ENCODE results near the gene HOXB4. TPM values are rescaled to one million over a fixed set of nuclear protein-coding genes. Genes with fewer than 3 reads are reported as not detected.

HOXB4 gene
- polyA plus RNA-seq, 1 of the 3 experiments (the other 2 are of a cell fraction), result 0.03 TPM

DNA sequence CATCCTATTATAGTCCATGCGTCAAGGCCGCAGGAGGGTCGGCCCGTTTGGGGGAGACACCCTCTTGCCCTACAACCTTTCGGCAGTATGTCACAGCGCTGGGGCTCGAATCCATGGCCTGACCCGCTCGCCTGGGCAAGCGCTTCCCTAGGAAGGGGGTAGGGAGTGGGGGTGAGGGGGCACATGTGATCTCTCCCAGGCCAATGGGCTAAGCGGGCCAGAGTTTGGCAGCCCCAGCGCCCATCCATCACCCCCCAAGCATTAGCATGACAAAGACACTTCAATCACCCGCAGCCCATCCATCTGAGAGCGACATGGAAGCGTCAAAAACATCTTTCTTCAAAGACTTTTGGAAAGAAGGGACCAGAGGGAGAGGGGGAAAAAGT, 47.3 kb downstream of the HOXB4 start, which contains the start of gene HOXB1:
HOXB1 (minus strand) TSS at position 125 of the 386 bp plus-strand sequence; CDS start at position 18, 107 bp downstream.
- Histone ChIP-seq H4K20me1 (ENCODE audit: insufficient read depth) (no peaks in the 10 kb centered on the region), H3K79me2 (ENCODE audit: insufficient read depth) (no peaks in the 10 kb centered on the region), H3K4me3 (ENCODE audit: low read depth in 2 of 2, low read length in 1 of 2) (no peak within 1 kb of the TSS), H3K36me3 (replicated peaks in 1 of 2; ENCODE audit: control insufficient read depth in 1 of 2, insufficient read depth in 2 of 2, low read length in 1 of 2) (no peaks in the 10 kb centered on the region), H3K9me2 (no peaks in the 10 kb centered on the region), H3K27me3 (ENCODE audit: insufficient read depth) (peaks cover 97% of the 10 kb centered on the region), H2AFZ (ENCODE audit: low read depth) (no peak within 1 kb of the TSS), H3K9me3 (no peaks in the 10 kb centered on the region), H3K4me2 (no peak within 1 kb of the TSS), H3K4me1 (ENCODE audit: control insufficient read depth in 1 of 2, insufficient read depth in 2 of 2, low read depth in 1 of 2, low read length in 1 of 2) (no peaks in the 10 kb centered on the region), H3K27ac (ENCODE audit: low read depth in 2 of 2, low read length in 1 of 2) (no peak within 1 kb of the TSS), H3F3A (replicated peaks; ENCODE audit: insufficient read depth) (no peaks in the 10 kb centered on the region), H3K9ac (no peak within 1 kb of the TSS)
- CTCF ChIA-PET, result interaction anchor here (0.6 to 1.1 kb wide), 3 partner anchors 9 to 63 kb away, joined by 3 read pairs; partner anchors contain the start of gene HOXB5
- TF ChIP-seq NRF1 (IDR thresholded peaks at IDR 0.05; ENCODE audit: low read depth, low read length) (no peak), FOSL2 (IDR thresholded peaks at IDR 0.05; ENCODE audit: borderline replicate concordance, low read depth) (no peak), TAF1 (IDR thresholded peaks at IDR 0.05; ENCODE audit: borderline replicate concordance, low read depth, low read length) (no peak), FOXM1 (IDR thresholded peaks at IDR 0.05; ENCODE audit: low read depth) (no peak), CHD2 (IDR thresholded peaks at IDR 0.05; ENCODE audit: low read length, partially characterized antibody) (no peak), SIN3A (IDR thresholded peaks at IDR 0.05; ENCODE audit: borderline replicate concordance, low read depth, low read length) (no peak), RFX5 (IDR thresholded peaks at IDR 0.05; ENCODE audit: low read length) (no peak), EP300 (IDR thresholded peaks at IDR 0.05; ENCODE audit: borderline replicate concordance in 1 of 2, low read depth in 1 of 2, low read length in 1 of 2) (no peak), SMC3 (IDR thresholded peaks at IDR 0.05; ENCODE audit: low read depth, low read length) (no peak), JUND (IDR thresholded peaks at IDR 0.05) (no peak), FOXJ3 (CRISPR knock-in tag; IDR thresholded peaks at IDR 0.05) (no peak)
- TF ChIP-seq, protein P1, sequence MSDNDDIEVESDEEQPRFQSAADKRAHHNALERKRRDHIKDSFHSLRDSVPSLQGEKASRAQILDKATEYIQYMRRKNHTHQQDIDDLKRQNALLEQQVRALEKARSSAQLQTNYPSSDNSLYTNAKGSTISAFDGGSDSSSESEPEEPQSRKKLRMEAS (IDR thresholded peaks at IDR 0.05; ENCODE audit: low read depth), result no peak
- TF ChIP-seq, protein P2, sequence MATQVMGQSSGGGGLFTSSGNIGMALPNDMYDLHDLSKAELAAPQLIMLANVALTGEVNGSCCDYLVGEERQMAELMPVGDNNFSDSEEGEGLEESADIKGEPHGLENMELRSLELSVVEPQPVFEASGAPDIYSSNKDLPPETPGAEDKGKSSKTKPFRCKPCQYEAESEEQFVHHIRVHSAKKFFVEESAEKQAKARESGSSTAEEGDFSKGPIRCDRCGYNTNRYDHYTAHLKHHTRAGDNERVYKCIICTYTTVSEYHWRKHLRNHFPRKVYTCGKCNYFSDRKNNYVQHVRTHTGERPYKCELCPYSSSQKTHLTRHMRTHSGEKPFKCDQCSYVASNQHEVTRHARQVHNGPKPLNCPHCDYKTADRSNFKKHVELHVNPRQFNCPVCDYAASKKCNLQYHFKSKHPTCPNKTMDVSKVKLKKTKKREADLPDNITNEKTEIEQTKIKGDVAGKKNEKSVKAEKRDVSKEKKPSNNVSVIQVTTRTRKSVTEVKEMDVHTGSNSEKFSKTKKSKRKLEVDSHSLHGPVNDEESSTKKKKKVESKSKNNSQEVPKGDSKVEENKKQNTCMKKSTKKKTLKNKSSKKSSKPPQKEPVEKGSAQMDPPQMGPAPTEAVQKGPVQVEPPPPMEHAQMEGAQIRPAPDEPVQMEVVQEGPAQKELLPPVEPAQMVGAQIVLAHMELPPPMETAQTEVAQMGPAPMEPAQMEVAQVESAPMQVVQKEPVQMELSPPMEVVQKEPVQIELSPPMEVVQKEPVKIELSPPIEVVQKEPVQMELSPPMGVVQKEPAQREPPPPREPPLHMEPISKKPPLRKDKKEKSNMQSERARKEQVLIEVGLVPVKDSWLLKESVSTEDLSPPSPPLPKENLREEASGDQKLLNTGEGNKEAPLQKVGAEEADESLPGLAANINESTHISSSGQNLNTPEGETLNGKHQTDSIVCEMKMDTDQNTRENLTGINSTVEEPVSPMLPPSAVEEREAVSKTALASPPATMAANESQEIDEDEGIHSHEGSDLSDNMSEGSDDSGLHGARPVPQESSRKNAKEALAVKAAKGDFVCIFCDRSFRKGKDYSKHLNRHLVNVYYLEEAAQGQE (IDR thresholded peaks at IDR 0.05; ENCODE audit: low read depth, low read length), result no peak
- POLR2A ChIA-PET, result no interaction called here
- no peak for DNase-seq
- 27% methylated on average over 15 of the region's 15 CpGs for WGBS (ENCODE audit: low lambda C conversion rate)

- Histone ChIP-seq H3K9me2 (no peaks in the 10 kb centered on the region), H3K4me2 (no peak overlapping the region), H3F3A (replicated peaks; ENCODE audit: insufficient read depth) (no peaks in the 10 kb centered on the region), H3K9ac (no peak overlapping the region), H3K27ac (ENCODE audit: low read depth in 2 of 2, low read length in 1 of 2) (no peak overlapping the region), H3K9me3 (no peaks in the 10 kb centered on the region), H3K4me1 (ENCODE audit: control insufficient read depth in 1 of 2, insufficient read depth in 2 of 2, low read depth in 1 of 2, low read length in 1 of 2) (no peaks in the 10 kb centered on the region), H3K4me3 (ENCODE audit: low read depth in 2 of 2, low read length in 1 of 2) (no peak overlapping the region), H3K36me3 (replicated peaks in 1 of 2; ENCODE audit: control insufficient read depth in 1 of 2, insufficient read depth in 2 of 2, low read length in 1 of 2) (no peaks in the 10 kb centered on the region), H3K27me3 (ENCODE audit: insufficient read depth) (peaks cover 97% of the 10 kb centered on the region), H2AFZ (ENCODE audit: low read depth) (no peak overlapping the region), H3K79me2 (ENCODE audit: insufficient read depth) (no peaks in the 10 kb centered on the region), H4K20me1 (ENCODE audit: insufficient read depth) (no peaks in the 10 kb centered on the region)
- no peak for TF ChIP-seq MXI1 (IDR thresholded peaks at IDR 0.05; ENCODE audit: low read depth, low read length)
- TF ChIP-seq FOSL2 (IDR thresholded peaks at IDR 0.05; ENCODE audit: borderline replicate concordance, low read depth), result no peak
- TF ChIP-seq NFIC (IDR thresholded peaks at IDR 0.05; ENCODE audit: borderline replicate concordance), result no peak
- TF ChIP-seq, protein P3, sequence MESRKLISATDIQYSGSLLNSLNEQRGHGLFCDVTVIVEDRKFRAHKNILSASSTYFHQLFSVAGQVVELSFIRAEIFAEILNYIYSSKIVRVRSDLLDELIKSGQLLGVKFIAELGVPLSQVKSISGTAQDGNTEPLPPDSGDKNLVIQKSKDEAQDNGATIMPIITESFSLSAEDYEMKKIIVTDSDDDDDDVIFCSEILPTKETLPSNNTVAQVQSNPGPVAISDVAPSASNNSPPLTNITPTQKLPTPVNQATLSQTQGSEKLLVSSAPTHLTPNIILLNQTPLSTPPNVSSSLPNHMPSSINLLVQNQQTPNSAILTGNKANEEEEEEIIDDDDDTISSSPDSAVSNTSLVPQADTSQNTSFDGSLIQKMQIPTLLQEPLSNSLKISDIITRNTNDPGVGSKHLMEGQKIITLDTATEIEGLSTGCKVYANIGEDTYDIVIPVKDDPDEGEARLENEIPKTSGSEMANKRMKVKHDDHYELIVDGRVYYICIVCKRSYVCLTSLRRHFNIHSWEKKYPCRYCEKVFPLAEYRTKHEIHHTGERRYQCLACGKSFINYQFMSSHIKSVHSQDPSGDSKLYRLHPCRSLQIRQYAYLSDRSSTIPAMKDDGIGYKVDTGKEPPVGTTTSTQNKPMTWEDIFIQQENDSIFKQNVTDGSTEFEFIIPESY (IDR thresholded peaks at IDR 0.05; ENCODE audit: borderline replicate concordance, low read depth), result no peak
- no peak for TF ChIP-seq RFX5 (IDR thresholded peaks at IDR 0.05; ENCODE audit: low read length)
- TF ChIP-seq EP300 (IDR thresholded peaks at IDR 0.05; ENCODE audit: borderline replicate concordance in 1 of 2, low read depth in 1 of 2, low read length in 1 of 2), result no peak
- TF ChIP-seq FOXJ3 (CRISPR knock-in tag; IDR thresholded peaks at IDR 0.05), result no peak
- TF ChIP-seq RXRA (IDR thresholded peaks at IDR 0.05; ENCODE audit: borderline replicate concordance, low read depth), result no peak
- ChIA-PET CTCF (interaction anchor here (0.6 to 1.1 kb wide), 3 partner anchors 9 to 63 kb away, joined by 3 read pairs; partner anchors contain the start of gene HOXB5), POLR2A (no interaction called here)
- no peak for DNase-seq
- 35% methylated on average over 30 of the region's 37 CpGs for WGBS (ENCODE audit: low lambda C conversion rate)
Measured at GRCh38 chr17:48530208-48530886, 47.8 kb downstream of the HOXB4 start.

All from SK-N-SH (cell line).